BLaER1 treated with 17β-estradiol and CSF1 and Interleukin-3, amounts not matched to agents 10 nM and 100 nM (cell line): ENCODE data around the gene MAPK13.
A peak's percentile ranks its signal among the peaks of the same experiment; 100 is the strongest.
"Not testable (repeated sequence)": the region's sequence is repeated elsewhere in the genome, so short reads cannot be mapped to it uniquely, and the experiment has no call there.

ENCODE experiments used
- H3K27ac ChIP-seq, 11 experiments: shearing (Covaris generic); formaldehyde crosslinking; 2 replicates each; pipeline ENCODE4 v1.8.1; 2022
- H3K27me3 ChIP-seq, 11 experiments: shearing (Covaris generic); formaldehyde crosslinking; 2 replicates each; pipeline ENCODE4 v1.8.1; 2022
- H3K36me3 ChIP-seq, 11 experiments: shearing (Covaris generic); formaldehyde crosslinking; 2 replicates each; pipeline ENCODE4 v1.8.1; 2022
- H3K4me1 ChIP-seq, 10 experiments: shearing (Covaris generic); formaldehyde crosslinking; 2 replicates each; pipeline ENCODE4 v1.8.1; 2022
- H3K4me2 ChIP-seq, 11 experiments: shearing (Covaris generic); formaldehyde crosslinking; 2 replicates each; pipeline ENCODE4 v1.8.1; 2022
- H3K4me3 ChIP-seq, 10 experiments: shearing (Covaris generic); formaldehyde crosslinking; 2 replicates each; pipeline ENCODE4 v1.8.1; 2022
- H3K9ac ChIP-seq, 11 experiments: shearing (Covaris generic); formaldehyde crosslinking; 2 replicates each; pipeline ENCODE4 v1.8.1; 2022
- H3K9me3 ChIP-seq, 11 experiments: shearing (Covaris generic); formaldehyde crosslinking; replicated peaks in 1 of 11; 2 replicates each; pipeline ENCODE4 v1.8.1; 2022
- H4K20me1 ChIP-seq, 11 experiments: shearing (Covaris generic); formaldehyde crosslinking; 2 replicates each; pipeline ENCODE4 v1.8.1; 2022
- Cebpa-rat ChIP-seq, 11 experiments: shearing (Covaris generic); IDR thresholded peaks; 2 replicates each; pipeline ENCODE4 v1.8.1; 2022

MAPK13 gene

DNA sequence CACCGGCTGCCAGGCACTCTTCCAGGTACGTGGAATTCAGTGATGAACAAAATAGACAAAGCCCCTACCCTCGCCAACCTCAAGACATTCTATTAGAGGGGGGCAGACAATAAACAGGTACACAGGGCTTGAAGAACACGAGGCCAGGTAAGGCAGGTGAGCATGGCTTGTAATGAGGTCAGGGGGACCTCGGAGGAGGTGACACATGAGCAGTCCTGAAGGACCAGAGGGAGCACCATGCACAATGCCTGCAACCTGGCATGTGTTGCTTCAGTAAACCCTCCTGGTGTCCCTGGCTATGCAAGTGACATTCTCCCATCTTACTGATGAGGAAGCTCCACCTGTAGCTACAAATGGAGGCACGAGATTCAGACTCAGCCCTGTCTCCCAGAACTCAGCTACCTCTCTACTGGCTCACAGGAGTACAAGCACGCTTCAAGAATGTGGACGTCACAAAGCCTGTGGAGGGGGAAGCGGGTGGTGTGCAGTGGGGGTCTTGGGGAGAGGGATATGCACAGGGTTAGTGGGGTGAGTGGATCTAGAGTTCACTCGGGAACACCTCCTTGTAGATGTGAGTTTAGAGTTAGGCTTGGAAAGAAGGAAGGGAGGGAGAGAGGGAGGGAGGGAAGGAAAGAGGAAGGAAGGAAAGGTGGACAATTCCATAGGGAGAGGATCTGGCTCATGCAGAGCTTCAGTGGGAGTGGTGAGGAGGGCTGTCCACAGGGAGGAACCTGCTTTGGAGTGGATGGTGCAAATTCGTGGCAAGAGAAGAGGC, 7.6 kb upstream of the MAPK13 start:
- Histone ChIP-seq H3K9ac (peak overlapping the region in 4 of 11 experiments; percentile 32 to 77 (median 60); a peak in 6 of 22 replicates), H3K4me1 (peaks cover 92 to 98% (median 97%) of the 10 kb centered on the region in 10 experiments), H3K4me2 (peak overlapping the region; percentile 37 to 98 (median 94)), H3K36me3 (no peaks in the 10 kb centered on the region), H3K9me3 (no peaks in the 10 kb centered on the region), H3K27me3 (no peaks in the 10 kb centered on the region), H3K4me3 (no peak overlapping the region), H4K20me1 (no peaks in the 10 kb centered on the region), H3K27ac (peak overlapping the region in 9 of 11 experiments; percentile 4 to 88 (median 54); a peak in 11 of 22 replicates)
- no peak for TF ChIP-seq Cebpa-rat (IDR thresholded peaks at IDR 0.05)

DNA sequence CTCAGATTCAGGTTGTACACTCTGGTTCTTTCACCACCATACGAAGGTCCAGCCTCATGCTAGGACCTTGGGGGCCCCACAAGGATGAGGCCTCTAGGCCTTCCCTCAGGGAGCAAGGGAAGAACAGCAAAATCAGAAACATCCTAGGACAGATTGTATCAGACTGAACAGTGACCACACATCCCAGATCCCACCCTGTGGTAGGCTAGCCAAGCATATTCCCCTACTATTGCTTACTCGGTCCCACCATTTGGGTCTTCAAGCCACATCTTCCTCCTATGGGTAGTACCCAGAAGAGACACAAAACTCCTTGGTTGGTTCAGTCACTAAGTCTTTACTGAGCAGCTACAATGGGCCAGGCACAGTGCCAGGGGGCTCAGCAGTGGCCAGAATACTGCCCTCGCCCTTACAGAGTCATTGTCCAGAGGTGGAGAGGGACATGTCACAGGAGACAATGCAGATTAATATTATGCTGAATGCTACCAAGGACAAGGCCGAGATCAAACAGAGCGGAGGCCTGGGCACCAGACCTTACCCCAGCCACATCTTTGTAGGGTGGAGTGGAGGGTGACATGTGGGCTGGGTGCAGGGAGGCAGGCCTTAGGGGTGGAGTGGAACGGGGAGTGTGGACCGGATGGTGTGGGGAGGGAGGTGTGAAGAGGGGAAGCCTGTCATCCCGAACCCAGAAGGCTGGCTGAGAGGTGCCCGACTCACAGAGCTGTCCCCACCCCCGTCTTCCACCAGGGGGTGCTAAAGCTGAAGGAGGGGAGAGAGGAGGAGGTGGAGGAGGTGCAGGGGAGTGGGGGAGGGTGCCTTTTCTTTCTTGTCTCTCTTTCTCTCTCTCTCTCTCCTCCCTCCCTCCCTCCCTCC, 6.8 kb upstream of the MAPK13 start:
- H3K36me3 ChIP-seq: no peaks in the 10 kb centered on the region
- H3K9ac ChIP-seq: peak overlapping the region in 6 of 11 experiments; percentile 15 to 43 (median 37); a peak in 9 of 22 replicates
- no peak overlapping the region for H3K4me3 ChIP-seq
- no peaks in the 10 kb centered on the region for H3K27me3 ChIP-seq
- no peak for TF ChIP-seq Cebpa-rat (IDR thresholded peaks at IDR 0.05)
- H3K9me3 ChIP-seq: no peaks in the 10 kb centered on the region
- H3K4me1 ChIP-seq: peaks cover 92 to 98% (median 97%) of the 10 kb centered on the region in 10 experiments
- no peaks in the 10 kb centered on the region for H4K20me1 ChIP-seq
- H3K4me2 ChIP-seq: peak overlapping the region; percentile 37 to 98 (median 94)
- peak overlapping the region in 10 of 11 experiments; percentile 4 to 86 (median 48); a peak in 16 of 22 replicates for H3K27ac ChIP-seq

DNA sequence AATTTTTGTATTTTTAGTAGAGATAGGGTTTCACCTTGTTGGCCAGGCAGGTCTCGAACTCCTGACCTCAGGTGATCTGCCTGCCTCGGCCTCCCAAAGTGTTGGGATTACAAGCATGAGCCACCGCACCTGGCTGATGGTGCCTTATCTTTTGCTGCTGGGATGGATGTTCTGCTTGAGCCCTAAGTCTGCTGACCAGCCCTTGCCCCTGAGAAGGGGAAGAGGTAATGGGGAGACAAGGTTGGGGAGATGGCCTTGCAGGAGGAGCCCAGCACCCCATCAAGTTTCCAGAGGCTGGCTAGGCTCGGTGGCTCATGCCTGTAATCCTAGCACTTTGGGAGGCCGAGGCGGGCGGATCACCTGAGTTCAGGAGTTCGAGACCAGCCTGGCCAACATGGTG, 6.0 kb upstream of the MAPK13 start:
- H3K9me3 ChIP-seq, H4K20me1 ChIP-seq, H3K27me3 ChIP-seq, H3K4me3 ChIP-seq, H3K9ac ChIP-seq, H3K36me3 ChIP-seq: not testable (repeated sequence)
- peak overlapping the region; percentile 30 to 92 (median 62); a peak in 20 of 22 replicates for H3K4me2 ChIP-seq
- peaks cover 92 to 98% (median 97%) of the 10 kb centered on the region in 10 experiments for H3K4me1 ChIP-seq
- peak overlapping the region in 2 of 11 experiments; percentile 25 to 50; a peak in 4 of 22 replicates for H3K27ac ChIP-seq

DNA sequence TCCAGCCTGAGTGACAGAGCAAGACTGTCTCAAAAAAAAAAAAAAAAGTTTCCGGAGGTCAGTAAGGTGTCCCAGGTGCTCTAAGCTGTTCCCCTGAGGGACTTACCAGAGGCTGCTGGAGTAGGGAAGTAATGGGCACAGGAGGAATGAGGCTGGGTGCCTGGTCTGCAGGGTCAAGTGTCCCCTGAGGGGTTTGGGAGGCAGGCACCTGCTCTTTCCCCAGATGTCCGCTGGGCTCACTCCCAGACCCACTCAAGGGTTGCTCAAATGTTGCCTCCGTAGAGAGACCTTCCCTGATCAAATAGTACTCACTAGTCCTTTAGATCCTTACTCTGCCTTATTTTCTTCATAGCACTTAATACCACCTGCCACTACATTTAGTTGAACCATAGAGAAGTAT, 5.4 kb upstream of the MAPK13 start:
- peaks cover 92 to 98% (median 96%) of the 10 kb centered on the region in 10 experiments for H3K4me1 ChIP-seq
- H3K27ac ChIP-seq: no peak overlapping the region; a peak in 1 of 22 replicates
- TF ChIP-seq Cebpa-rat (IDR thresholded peaks at IDR 0.05): no peak
- no peaks in the 10 kb centered on the region for H4K20me1 ChIP-seq
- H3K9me3 ChIP-seq: no peaks in the 10 kb centered on the region
- no peak overlapping the region for H3K4me3 ChIP-seq
- peak overlapping the region in 9 of 11 experiments; percentile 16 to 92 (median 58); a peak in 12 of 22 replicates for H3K4me2 ChIP-seq
- no peak overlapping the region for H3K9ac ChIP-seq
- H3K27me3 ChIP-seq: no peaks in the 10 kb centered on the region
- no peaks in the 10 kb centered on the region for H3K36me3 ChIP-seq

DNA sequence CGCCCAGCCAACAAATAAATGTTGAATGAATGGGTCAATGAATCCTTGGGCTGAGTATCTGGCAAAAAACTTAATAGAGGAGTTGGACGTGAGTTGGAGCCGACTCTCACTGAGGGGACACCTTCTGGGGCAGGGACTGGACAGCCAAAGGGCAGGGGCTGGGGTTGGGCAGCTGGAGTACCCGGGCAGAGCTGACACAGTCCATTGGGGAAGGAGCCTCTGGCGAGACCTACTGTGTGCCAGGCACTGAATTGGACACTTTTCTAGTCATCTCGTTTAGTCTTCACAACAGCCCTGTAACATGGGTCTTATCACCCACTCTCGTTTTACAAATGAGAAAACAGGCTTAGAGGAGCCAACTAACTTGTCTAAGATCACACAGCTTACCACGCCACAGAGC, 4.7 kb upstream of the MAPK13 start:
- Histone ChIP-seq H3K9ac (peak overlapping the region in 1 of 11 experiments; percentile 73; a peak in 1 of 22 replicates), H3K4me1 (peaks cover 88 to 94% (median 92%) of the 10 kb centered on the region in 10 experiments), H3K9me3 (no peaks in the 10 kb centered on the region), H3K4me2 (peak overlapping the region in 7 of 11 experiments; percentile 34 to 100 (median 91); a peak in 10 of 22 replicates), H3K36me3 (no peaks in the 10 kb centered on the region), H3K27me3 (no peaks in the 10 kb centered on the region), H3K4me3 (no peak overlapping the region), H3K27ac (peak overlapping the region in 7 of 11 experiments; percentile 9 to 88 (median 76); a peak in 7 of 22 replicates), H4K20me1 (no peaks in the 10 kb centered on the region)
- TF ChIP-seq Cebpa-rat (IDR thresholded peaks at IDR 0.05): no peak

DNA sequence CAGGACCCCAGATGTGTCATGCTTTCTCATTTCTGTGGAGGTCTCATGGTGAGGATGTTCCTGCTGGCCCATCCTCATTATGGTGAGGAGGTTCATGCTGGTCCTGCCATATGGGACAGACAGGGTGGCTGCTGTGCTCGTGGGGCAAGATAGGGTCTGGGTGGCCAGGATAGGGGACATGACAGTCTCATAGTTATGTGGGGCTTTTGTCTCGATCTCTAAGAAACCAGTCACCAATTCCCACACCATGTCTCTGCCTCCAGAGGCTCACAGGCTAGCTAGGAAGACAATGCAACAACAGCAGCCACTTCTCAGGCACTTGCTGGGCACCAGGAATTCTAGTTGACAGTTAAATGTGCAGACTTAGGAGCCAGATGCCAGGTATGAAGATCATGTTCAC, 4.2 kb upstream of the MAPK13 start:
- Histone ChIP-seq H4K20me1 (no peaks in the 10 kb centered on the region), H3K4me2 (peak overlapping the region; percentile 32 to 100 (median 90); a peak in 18 of 22 replicates), H3K9ac (peak overlapping the region in 2 of 11 experiments; percentile 73 to 78; a peak in 1 of 22 replicates), H3K4me1 (peaks cover 85 to 94% (median 91%) of the 10 kb centered on the region in 10 experiments), H3K27me3 (no peaks in the 10 kb centered on the region), H3K36me3 (no peaks in the 10 kb centered on the region), H3K4me3 (no peak overlapping the region), H3K27ac (peak overlapping the region in 7 of 11 experiments; percentile 9 to 88 (median 76); a peak in 10 of 22 replicates), H3K9me3 (no peaks in the 10 kb centered on the region)
- no peak for TF ChIP-seq Cebpa-rat (IDR thresholded peaks at IDR 0.05)

DNA sequence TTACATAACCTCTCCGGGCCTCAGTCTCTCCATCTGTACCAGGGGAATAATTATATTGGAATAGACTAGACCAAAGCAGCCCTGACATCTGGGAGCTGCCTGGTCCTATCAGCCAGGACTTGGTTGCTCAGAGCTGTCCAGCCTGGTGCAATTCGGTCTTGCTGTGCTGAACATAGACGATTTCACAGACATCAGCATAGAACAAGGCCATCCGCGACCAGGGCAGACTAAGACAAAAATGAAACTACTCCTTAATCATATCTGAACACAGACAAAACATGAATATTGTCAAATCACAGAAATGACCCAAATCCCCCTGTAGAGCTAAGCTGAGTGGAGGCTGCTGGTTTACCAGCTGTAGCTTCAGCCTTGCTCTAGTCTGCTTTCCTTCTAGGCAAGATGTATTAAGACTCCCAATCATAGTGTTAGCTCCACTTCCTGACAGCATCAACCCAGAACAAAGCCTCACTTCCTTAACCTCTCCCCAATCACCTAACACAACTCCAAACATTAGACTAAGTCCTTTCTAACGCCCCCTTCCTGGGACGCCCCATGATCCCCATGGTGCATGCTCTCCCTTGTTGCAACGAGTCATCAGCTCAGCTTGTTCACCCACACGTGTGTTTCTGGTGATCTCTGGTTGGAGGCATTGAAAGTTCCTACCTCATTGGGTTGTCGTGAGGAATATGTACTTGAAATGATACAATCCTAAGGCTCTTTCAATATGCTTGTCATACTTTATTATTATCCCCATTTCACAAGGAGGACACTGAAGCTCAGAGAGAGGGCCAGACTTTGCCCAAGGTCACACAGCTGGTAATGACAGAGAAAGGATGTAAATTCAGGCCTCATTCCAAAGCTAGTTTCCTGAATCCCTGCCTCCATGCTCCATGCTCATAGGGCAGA, 3.5 kb upstream of the MAPK13 start:
- Histone ChIP-seq H3K36me3 (no peaks in the 10 kb centered on the region), H3K4me2 (peak overlapping the region; percentile 32 to 100 (median 90)), H3K27me3 (no peaks in the 10 kb centered on the region), H4K20me1 (no peaks in the 10 kb centered on the region), H3K4me1 (peaks cover 84 to 94% (median 91%) of the 10 kb centered on the region in 10 experiments), H3K27ac (peak overlapping the region in 9 of 11 experiments; percentile 0 to 88 (median 28); a peak in 13 of 22 replicates), H3K9ac (peak overlapping the region in 4 of 11 experiments; percentile 11 to 78 (median 58); a peak in 5 of 22 replicates), H3K9me3 (no peaks in the 10 kb centered on the region), H3K4me3 (0 out of 20 replicates have a peak overlapping the region, but pooled peaks of 1 of the 10 experiments have one; percentile 73)
- no peak for TF ChIP-seq Cebpa-rat (IDR thresholded peaks at IDR 0.05)
